Osteoblast (primary cell): ENCODE measurements around the gene KCNG3. TPM values are rescaled to one million over a fixed set of nuclear protein-coding genes. Genes with fewer than 3 reads are reported as not detected.

Experiments used
- DNase-seq: peaks from one replicate; pipeline ENCODE4 v3.0.0; 2011; ENCODE audit warnings: low spot score, mixed read lengths; ENCODE audit not compliant: insufficient read length; ENCODE audit errors: missing footprints
- H2AFZ ChIP-seq: 2 replicates; pipeline ENCODE4 v1.6.0; 2011; ENCODE audit warnings: mild to moderate bottlenecking, low read length
- H3K27ac ChIP-seq: 2 replicates; pipeline ENCODE4 v1.5.1; 2011; ENCODE audit warnings: mild to moderate bottlenecking, low read depth, low read length, moderate library complexity
- H3K27me3 ChIP-seq: 2 replicates; pipeline ENCODE4 v1.6.0; 2012; ENCODE audit warnings: mild to moderate bottlenecking, control low read depth, inconsistent platforms, low read length, moderate library complexity; ENCODE audit not compliant: insufficient read depth
- H3K36me3 ChIP-seq: 2 replicates; pipeline ENCODE4 v1.5.1; 2011; ENCODE audit warnings: mild to moderate bottlenecking, low read length, control low read depth, moderate library complexity; ENCODE audit not compliant: insufficient read depth
- H3K4me1 ChIP-seq: 2 replicates; pipeline ENCODE4 v1.5.1; 2011; ENCODE audit warnings: mild to moderate bottlenecking, low read length, control low read depth, moderate library complexity; ENCODE audit not compliant: insufficient read depth
- H3K4me2 ChIP-seq: 2 replicates; pipeline ENCODE4 v1.6.0; 2011; ENCODE audit warnings: mild to moderate bottlenecking, low read length; ENCODE audit not compliant: insufficient read depth
- H3K4me3 ChIP-seq: fragments of 200-600 bp; sonication (generic); 3 replicates; pipeline ENCODE4 v1.5.1; 2012; ENCODE audit warnings: mild to moderate bottlenecking, low read length, inconsistent platforms; ENCODE audit not compliant: insufficient read depth
- H3K79me2 ChIP-seq: 2 replicates; pipeline ENCODE4 v1.6.0; 2012; ENCODE audit warnings: mild to moderate bottlenecking, low read length, control low read depth, inconsistent platforms; ENCODE audit not compliant: insufficient read depth
- H3K9me3 ChIP-seq: 2 replicates; pipeline ENCODE4 v1.5.1; 2011; ENCODE audit warnings: low read depth, low read length, control low read depth
- H4K20me1 ChIP-seq: 2 replicates; pipeline ENCODE4 v1.6.0; 2012; ENCODE audit warnings: mild to moderate bottlenecking, low read length, control low read depth; ENCODE audit not compliant: insufficient read depth
- CTCF ChIP-seq: IDR thresholded peaks from 2 replicates; pipeline ENCODE4 v1.5.1; 2011; ENCODE audit warnings: mild to moderate bottlenecking, low read depth, low read length, moderate library complexity; ENCODE audit errors: extremely low read depth
- total RNA-seq: library from RNA; depleted of rRNA; stranded (reverse); fragments of >200 nt; gene quantifications from 2 replicates; pipeline ENCODE4 v1.2.3, GENCODE V29; 2012

Gene KCNG3
- total RNA-seq, 1 donor, result under 0.01 TPM

- H3K27ac ChIP-seq, result no peak overlapping the region
- H3K79me2 ChIP-seq, result no peaks in the 10 kb centered on the region
- H3K27me3 ChIP-seq, result peaks cover 8% of the 10 kb centered on the region
- no peak overlapping the region for H2AFZ ChIP-seq
- H3K4me1 ChIP-seq, result no peaks in the 10 kb centered on the region
- DNase-seq, result peak; percentile 22
- no peaks in the 10 kb centered on the region for H3K36me3 ChIP-seq
- no peak overlapping the region for H3K4me2 ChIP-seq
- H4K20me1 ChIP-seq, result no peaks in the 10 kb centered on the region
- TF ChIP-seq CTCF, result no peak
- no peaks in the 10 kb centered on the region for H3K9me3 ChIP-seq
- no peak overlapping the region for H3K4me3 ChIP-seq
Measured at GRCh38 chr2:42457011-42457410, 36.8 kb downstream of the KCNG3 start.

- Histone ChIP-seq H2AFZ (no peak overlapping the region), H4K20me1 (no peaks in the 10 kb centered on the region), H3K36me3 (no peaks in the 10 kb centered on the region), H3K9me3 (no peaks in the 10 kb centered on the region), H3K4me1 (no peaks in the 10 kb centered on the region), H3K79me2 (no peaks in the 10 kb centered on the region), H3K27me3 (peaks cover 8% of the 10 kb centered on the region), H3K4me3 (no peak overlapping the region), H3K27ac (no peak overlapping the region), H3K4me2 (no peak overlapping the region)
- peak; percentile 3 for DNase-seq
- no peak for TF ChIP-seq CTCF
Measured at GRCh38 chr2:42456126-42456839, 37.5 kb downstream of the KCNG3 start.

GRCh38 chr2:42452545-42452944 is 41.2 kb downstream of the KCNG3 start:
- Histone ChIP-seq H3K4me3 (no peak overlapping the region), H3K36me3 (no peaks in the 10 kb centered on the region), H4K20me1 (no peaks in the 10 kb centered on the region), H2AFZ (no peak overlapping the region), H3K79me2 (no peaks in the 10 kb centered on the region), H3K4me2 (no peak overlapping the region), H3K4me1 (no peaks in the 10 kb centered on the region), H3K9me3 (no peaks in the 10 kb centered on the region), H3K27ac (no peak overlapping the region), H3K27me3 (no peaks in the 10 kb centered on the region)
- no peak for TF ChIP-seq CTCF
- no peak for DNase-seq

- Histone ChIP-seq H3K4me2 (no peak overlapping the region), H3K9me3 (no peaks in the 10 kb centered on the region), H3K4me3 (no peak overlapping the region), H3K27me3 (no peaks in the 10 kb centered on the region), H2AFZ (no peak overlapping the region), H3K4me1 (no peaks in the 10 kb centered on the region), H3K27ac (no peak overlapping the region), H3K79me2 (no peaks in the 10 kb centered on the region), H3K36me3 (no peaks in the 10 kb centered on the region), H4K20me1 (no peaks in the 10 kb centered on the region)
- DNase-seq, result peak; percentile 17
- TF ChIP-seq CTCF, result no peak
Measured at GRCh38 chr2:42450136-42450535, 43.6 kb downstream of the KCNG3 start.
